HG02981 (cell line): ENCODE measurements around the gene ARFGAP1.

Experiments
- ATAC-seq: cut with Tn5 transposase; IDR thresholded peaks from one replicate; pipeline ENCODE4 v1.9.1; 2021; ENCODE audit warnings: mild to moderate bottlenecking, moderate library complexity; ENCODE audit not compliant: unreplicated experiment

The ARFGAP1 gene

DNA sequence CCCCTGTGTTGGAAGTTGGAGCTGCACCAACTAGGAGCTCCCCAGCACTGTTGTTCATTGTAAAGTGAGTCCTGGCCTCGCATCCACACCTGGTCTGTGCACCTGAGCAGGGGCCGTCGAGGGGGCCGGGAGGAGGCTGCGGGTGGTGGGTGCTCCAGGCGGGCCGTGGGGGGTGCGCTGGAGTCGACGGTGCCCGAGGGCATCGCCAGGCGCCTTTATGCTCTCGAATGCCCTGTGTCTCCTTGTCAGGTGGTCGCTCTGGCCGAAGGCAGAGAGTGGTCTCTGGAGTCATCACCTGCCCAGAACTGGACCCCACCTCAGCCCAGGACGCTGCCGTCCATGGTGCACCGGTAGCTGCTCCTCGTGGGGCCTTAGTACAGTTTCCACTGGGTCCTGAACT, 4.3 kb downstream of the ARFGAP1 start:
- ATAC-seq = no peak

DNA sequence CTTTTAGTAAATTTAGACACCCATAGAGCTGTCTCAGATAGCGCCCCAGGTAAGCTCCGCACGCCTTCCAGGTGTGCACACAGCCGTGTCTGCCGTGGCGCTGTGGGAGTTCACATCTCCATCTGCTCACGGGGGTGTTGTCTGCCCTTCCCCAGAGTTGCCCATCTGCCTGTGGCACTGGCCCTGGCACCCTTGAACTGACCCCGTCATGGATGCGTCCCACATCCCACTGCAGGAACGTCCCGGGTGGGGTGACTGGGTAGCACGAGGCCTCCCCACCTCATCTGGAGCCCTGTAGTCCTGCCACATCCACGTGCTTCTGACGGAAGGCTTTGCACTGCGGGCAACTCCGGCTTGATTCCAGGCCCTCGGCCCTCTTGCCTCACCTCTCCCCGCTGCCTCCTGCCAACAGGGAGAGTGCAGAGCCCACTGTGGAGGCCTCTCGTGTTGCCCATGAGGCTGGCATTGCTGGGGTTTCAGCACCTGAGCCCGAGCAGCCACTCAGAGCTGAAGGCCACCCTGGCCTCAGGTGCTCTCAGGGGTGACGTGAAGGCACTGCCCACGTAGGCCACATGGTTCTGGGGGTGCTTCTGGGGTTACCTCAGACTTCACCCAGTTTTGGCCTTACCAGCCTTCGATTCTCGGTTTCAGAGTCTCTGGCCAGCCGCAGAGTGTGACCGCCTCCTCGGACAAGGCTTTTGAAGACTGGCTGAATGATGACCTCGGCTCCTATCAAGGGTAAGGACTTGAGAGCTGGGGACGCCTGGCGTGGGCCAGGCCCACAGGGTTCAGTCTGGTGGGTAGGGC, 5.1 kb downstream of the ARFGAP1 start:
- no peak for ATAC-seq

- ATAC-seq = no peak
Observed at GRCh38 chr20:63278661-63279060, 6.0 kb downstream of the ARFGAP1 start.

- no peak for ATAC-seq
Observed at GRCh38 chr20:63279931-63280330, 7.3 kb downstream of the ARFGAP1 start.

- no peak for ATAC-seq
Observed at GRCh38 chr20:63280371-63280770, 7.8 kb downstream of the ARFGAP1 start.

GRCh38 chr20:63280929-63281545, 8.4 kb downstream of the ARFGAP1 start:
- no peak for ATAC-seq

DNA sequence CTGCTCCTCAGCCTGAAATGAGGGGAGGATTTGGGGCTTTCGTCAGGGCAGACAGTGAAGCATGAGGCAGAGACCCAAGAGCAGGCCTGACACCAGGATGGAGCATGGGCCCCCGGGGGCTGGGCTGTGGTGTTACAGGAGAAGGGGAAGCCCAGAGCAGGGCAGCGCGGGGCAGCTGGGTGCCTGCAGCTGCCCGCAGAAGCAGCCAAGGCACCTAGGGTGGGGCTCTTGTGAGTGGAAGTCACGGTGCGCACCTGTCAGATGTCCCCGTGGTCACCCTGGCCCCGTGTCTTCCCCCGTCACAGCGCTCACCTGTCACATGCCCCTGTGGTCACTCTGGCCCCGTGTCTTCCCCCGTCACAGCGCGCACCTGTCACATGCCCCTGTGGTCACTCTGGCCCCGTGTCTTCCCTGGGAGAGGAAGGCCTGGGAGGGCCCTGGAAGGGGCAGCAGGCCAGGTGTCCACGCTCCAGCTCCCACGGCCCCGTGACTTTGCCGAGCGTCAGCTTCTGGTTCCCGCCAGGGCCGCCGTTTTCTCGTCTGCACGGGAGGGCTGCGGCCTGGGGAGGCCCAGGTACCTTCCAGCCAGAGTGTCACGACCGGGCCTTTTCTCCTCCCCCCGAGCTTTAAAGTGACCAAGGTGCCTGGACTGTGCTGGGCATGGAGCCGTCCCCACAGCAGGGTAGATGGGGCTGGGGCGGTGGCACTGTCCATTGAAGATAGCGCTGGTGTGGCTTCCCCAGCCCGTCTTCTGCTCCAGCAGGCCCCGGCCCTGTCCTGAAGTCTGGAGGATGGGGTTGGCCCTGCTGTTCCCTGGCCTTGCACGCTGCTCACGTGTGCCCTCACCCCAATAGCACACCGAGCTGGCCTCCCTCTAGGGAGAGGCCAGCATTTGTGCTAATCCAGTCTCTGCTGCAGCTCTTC, 9.4 kb downstream of the ARFGAP1 start:
- ATAC-seq = no peak

- ATAC-seq = no peak
Observed at GRCh38 chr20:63282946-63283345, 10.3 kb downstream of the ARFGAP1 start.

GRCh38 chr20:63283397-63284082, 10.9 kb downstream of the ARFGAP1 start:
- no peak for ATAC-seq

- ATAC-seq = no peak
Observed at GRCh38 chr20:63284083-63284440, 11.4 kb downstream of the ARFGAP1 start.

GRCh38 chr20:63284544-63284949, 11.9 kb downstream of the ARFGAP1 start:
- ATAC-seq = no peak

DNA sequence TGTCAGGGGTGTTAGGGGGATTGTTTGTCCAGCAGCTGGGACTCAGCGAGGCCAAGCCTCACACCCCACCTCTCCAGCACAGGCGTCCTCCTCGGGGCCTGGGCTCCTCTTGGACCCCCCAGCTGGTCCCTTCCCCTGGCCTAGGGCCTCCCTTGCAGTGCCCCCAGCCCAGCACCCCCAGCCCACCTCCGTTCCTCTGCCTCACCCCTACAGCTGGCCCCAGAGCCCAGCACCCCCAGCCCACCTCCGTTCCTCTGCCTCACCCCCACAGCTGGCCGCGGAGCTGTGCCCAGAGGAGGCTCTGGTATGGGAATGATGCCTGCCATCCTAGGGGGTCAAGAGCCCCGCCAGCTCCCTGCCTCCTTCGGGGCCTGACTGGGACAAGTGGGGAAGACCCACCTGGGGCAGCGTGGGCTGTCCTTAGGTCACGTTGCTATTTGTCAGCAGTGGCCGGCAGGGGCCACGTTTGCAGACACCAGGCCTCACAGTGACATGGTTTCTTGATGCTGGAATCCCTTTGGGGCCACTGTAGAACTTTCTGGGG, 12.4 kb downstream of the ARFGAP1 start:
- ATAC-seq = no peak

GRCh38 chr20:63285636-63286615, 13.3 kb downstream of the ARFGAP1 start:
- no peak for ATAC-seq

- no peak for ATAC-seq
Observed at GRCh38 chr20:63286781-63287696, 14.4 kb downstream of the ARFGAP1 start.

- no peak for ATAC-seq
Observed at GRCh38 chr20:63287697-63288580, 15.3 kb downstream of the ARFGAP1 start.

- ATAC-seq = no peak
Observed at GRCh38 chr20:63288581-63289251, 16.1 kb downstream of the ARFGAP1 start.
